HG02981 (cell line): ENCODE data around the gene DMRTC2.
A peak's percentile ranks its signal among the peaks of the same experiment; 100 is the strongest.

Source experiments
- ATAC-seq: cut with Tn5 transposase; IDR thresholded peaks from one replicate; pipeline ENCODE4 v1.9.1; 2021; ENCODE audit warnings: mild to moderate bottlenecking, moderate library complexity; ENCODE audit not compliant: unreplicated experiment

DMRTC2 gene

DNA sequence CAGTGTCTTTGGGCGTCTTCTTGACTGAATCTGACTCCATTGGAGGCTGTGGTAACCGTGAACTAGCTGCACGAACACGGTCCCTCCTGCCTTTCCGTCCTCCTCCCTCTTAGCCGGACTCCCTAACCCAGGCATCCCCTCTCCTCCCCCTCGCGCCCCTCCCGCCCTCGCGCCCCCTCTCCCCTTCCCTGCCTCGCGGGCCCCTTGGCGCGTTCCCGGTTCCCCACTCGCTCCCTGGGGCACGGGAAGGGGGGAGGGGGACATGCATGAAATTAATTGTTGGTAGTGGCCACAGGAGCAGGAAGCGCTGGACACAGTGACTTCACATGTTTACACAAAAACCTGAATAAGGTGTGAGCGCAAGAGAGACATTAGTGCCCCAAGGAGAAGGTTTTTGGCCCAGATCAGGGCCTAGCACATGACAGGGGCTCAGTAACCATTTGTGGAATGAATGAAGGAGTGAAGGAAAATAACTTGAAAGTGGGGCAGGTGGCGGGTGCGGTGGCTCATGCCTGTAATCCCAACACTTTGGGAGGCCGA is 279 bp downstream of the DMRTC2 start:
- no peak for ATAC-seq

- no peak for ATAC-seq
Measured at GRCh38 chr19:41847351-41848105, 2.7 kb downstream of the DMRTC2 start.

- no peak for ATAC-seq
Measured at GRCh38 chr19:41848666-41849065, 3.8 kb downstream of the DMRTC2 start.

DNA sequence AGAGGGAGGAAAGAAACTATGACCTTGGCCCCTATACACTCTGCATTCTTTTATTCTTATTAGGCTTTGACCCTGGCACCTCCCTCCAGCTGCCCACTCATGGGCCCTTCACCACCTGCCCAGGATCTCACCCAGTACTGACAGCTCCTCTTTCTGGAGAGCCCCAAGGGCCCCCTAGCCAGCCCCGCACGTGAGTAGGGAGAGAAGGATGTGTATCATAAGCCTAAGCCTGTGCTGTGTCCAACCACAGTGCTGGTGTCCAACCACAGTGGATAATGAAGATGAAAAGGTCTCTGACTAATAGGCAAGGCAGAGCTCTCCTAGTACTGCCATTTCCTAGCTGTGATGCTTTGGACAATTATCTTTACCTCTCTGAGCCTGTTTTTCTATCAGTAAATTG is 4.2 kb downstream of the DMRTC2 start:
- no peak for ATAC-seq

GRCh38 chr19:41850381-41850780 is 5.5 kb downstream of the DMRTC2 start:
- ATAC-seq, result no peak

- no peak for ATAC-seq
Measured at GRCh38 chr19:41851456-41851855, 6.6 kb downstream of the DMRTC2 start.

DNA sequence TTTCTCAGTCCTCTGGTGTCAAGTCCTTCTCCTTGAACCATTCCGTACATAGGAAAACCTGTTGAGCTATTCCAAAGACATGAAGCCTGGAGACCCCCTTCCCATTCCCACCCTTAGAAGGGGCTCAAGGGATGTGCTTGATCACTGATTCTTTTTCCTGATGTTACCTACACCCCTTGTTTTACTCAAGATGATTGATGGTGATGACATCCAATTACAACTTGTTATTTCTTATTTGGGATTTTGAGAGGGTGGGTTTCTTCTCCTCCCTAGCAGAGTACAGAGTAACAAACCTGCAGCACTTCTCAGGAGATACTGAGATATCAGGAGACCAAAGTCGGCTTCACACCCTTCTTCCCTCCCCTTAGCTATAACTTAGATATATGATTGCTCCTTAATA is 8.5 kb downstream of the DMRTC2 start:
- ATAC-seq, result no peak

DNA sequence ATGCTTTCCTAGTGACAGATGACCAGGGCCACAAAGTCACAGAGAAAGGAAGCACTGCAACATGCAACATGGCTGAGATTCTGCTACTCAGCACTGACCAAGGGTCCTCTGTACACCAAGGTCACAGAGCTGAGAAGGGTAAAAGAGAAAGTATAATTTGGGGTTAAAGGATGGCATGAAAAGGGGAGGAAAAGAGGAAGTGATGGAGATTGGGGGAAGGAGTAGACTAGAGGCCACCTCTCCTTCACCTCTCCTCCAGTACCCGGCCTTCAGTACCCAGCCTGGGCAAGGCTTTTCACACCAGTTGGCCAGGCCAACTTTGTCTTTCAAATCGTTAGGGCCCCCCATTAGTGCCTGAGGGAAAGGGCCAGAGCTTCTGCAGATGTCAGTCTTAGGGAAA is 8.9 kb downstream of the DMRTC2 start:
- ATAC-seq, result no peak

DNA sequence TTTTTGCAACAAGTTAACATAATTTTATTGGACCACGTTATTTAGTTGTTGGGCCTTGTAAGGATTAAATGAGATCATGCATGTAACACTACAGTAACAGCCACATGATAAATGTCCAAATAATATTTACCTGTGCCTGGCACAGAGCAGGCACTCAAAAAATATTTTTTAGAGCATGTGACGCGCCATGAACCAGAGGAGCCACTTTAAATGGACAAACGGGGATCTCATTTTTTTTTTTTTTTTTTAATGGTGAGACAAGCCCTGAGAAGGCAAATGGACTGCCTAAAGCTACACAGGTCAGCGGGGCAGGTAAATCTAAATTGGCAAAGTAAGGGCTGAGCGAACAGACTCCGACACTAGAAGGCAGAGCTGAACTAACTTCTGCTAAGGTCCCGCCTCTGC is 14.4 kb downstream of the DMRTC2 start:
- no peak for ATAC-seq

DNA sequence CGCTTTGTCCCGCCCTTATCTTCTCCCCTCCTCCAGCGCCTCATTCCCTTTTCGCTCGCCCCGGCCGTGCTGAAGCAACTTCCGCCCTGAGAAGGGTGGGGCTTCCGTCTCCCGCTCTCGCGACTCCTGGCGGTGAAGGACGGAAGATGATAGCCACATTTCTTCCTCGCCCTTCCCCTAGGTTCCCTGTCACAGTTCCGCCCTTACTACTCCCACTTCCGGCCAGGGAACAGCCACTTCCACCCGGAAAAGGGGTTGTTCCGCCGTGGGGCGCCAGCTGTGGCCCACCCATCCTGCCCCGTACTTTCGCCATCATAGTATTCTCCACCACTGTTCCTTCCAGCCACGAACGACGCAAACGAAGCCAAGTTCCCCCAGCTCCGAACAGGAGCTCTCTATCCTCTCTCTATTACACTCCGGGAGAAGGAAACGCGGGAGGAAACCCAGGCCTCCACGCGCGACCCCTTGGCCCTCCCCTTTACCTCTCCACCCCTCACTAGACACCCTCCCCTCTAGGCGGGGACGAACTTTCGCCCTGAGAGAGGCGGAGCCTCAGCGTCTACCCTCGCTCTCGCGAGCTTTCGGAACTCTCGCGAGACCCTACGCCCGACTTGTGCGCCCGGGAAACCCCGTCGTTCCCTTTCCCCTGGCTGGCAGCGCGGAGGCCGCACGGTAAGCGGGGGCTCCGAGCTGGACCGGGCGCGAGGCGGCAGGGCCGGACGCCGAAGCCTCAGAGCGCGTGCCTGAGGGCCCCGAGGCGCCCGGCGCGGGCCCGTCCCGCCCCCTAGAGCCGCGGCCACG is 15.0 kb downstream of the DMRTC2 start, which contains the start of gene RPS19:
Gene RPS19, plus strand, starts transcription at position 638 of the 801 bp plus-strand sequence. CDS start 520 bp downstream, outside the sequence.
- ATAC-seq, result peak; percentile 76

GRCh38 chr19:41860419-41861115 is 15.7 kb downstream of the DMRTC2 start:
- ATAC-seq, result no peak

DNA sequence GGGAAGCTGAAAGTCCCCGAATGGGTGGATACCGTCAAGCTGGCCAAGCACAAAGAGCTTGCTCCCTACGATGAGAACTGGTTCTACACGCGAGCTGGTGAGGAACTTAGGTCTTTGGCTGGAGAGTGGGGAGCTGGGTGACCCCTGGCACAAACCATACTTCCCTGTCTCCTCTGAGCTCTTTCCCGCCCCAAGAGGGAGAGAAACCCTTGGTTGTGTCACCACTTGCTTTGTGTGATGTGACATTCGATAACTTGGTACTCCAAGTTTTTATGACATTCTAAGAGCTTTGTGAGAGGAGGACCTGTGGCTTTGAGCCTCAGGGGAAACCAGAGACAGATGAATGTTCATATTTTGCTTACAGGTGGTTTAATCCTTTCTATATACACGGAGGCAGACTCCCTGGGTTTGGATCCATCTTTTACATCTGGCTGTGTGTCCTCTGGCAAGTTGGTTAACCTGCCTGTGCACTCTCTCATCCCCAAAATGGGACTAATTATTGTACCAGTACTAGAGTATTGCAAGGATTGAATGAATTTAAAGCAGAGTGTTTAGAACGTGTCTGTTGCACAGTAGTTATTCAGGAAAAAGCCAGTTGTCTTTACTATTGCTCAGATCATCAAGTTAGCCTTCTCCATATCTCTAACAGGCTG is 16.4 kb downstream of the DMRTC2 start:
- ATAC-seq, result no peak

GRCh38 chr19:41861846-41862245 is 17.0 kb downstream of the DMRTC2 start:
- ATAC-seq, result no peak

GRCh38 chr19:41862445-41862986 is 17.7 kb downstream of the DMRTC2 start:
- no peak for ATAC-seq

GRCh38 chr19:41863209-41863931 is 18.5 kb downstream of the DMRTC2 start:
- ATAC-seq, result no peak

DNA sequence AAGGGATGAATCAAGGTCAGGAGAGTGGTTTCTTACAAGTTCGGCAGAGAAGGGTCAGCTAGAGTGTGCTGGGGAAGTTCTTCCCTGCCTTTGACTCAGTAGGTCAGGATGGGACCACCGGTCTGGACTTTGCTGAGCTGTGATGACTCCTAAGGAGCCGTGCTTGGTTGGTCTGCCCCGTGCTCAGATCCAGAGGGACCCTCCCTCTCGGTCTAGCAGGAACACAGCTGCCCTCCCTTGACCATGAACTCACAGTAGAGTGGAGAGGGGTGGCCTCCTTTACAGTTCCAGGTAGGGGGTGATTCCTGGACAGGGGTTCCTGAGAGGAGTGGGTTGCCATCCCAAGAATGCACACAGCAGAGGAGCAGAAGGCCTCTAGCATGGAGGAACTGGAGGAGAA is 19.5 kb downstream of the DMRTC2 start:
- no peak for ATAC-seq

DNA sequence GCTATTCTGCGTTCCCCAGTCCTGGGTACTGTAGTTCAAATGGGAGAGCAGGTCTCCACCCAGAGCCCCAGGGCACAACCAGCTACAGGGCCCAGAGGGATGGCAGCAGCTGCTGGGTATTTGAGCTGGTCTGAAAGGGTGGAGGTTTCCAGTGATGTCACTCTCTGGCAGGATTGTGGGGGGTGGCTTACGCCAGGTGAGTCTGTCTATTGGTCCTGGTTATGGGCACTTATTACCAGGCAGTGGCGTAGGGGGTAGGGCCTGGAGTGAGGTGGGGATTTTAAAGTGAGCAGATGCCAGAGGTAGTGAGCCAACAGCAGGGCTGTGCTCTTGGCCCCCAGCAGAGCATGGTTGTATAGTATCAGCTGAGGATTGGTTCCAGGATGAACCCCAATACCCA is 21.4 kb downstream of the DMRTC2 start:
- no peak for ATAC-seq

DNA sequence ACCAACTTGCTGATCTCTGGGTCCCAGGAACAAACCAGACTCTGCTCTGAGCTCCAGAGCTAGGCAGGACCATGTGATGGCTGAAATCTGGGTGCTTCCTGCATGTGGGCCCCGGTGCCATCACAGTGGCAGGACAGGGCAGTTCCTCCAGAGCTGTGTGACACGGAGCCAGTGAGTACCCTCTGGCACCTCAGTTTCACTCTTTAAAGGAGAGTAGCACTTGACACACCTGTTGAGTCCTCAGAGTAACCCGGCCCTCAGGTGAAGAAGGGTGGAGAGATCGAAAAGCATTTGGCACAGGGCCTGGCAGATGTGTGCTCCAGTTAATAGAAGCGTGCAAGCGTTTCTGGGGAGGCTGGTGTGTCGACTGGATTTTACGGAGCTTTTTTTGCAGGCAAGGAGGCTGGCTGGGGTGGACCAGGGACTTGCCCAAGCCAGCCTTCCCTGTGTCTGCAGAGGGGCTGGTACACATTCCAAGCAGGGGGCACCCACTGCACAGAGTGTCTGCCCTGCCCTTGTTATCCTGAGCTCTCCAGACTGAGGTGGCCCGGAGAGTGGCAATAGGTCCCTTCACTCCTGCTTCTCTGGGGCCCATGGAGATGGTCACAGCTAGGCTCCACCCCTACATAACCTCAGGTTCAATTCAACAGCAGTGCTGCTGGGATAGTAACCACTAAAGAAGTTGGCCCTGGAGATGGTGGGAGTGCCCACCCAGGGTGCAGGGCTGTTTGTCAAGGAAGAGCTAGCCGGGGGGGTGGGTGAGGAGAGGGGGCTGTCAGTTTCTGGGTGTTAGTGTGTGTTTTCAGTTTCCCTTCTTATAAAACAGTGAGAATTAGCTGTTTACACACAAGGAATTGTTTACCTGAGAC is 23.5 kb downstream of the DMRTC2 start:
- no peak for ATAC-seq

GRCh38 chr19:41868989-41869300 is 24.1 kb downstream of the DMRTC2 start:
- no peak for ATAC-seq
